HG03457 (cell line): Measurements from ENCODE around the gene ECI1.

Experiments
- ATAC-seq: cut with Tn5 transposase; IDR thresholded peaks from one replicate; pipeline ENCODE4 v1.9.1; 2021; ENCODE audit warnings: moderate number of reproducible peaks; ENCODE audit not compliant: unreplicated experiment

ECI1 gene

GRCh38 chr16:2197765-2198164 lies 53.6 kb downstream of the ECI1 start:
- no peak for ATAC-seq

- ATAC-seq = no peak
These were observed 54.3 kb downstream of the ECI1 start for GRCh38 chr16:2196981-2197511.

GRCh38 chr16:2196162-2196980 lies 55.0 kb downstream of the ECI1 start, which contains the start of gene CASKIN1:
Gene CASKIN1, minus strand, starts transcription at chr16:2196605. Its CDS starts 173 bp downstream, at chr16:2196432.
- no peak for ATAC-seq

- ATAC-seq = no peak
These were observed 55.8 kb downstream of the ECI1 start for GRCh38 chr16:2195322-2196161.

GRCh38 chr16:2194852-2195321 lies 56.5 kb downstream of the ECI1 start:
- no peak for ATAC-seq

- ATAC-seq = no peak
These were observed 57.1 kb downstream of the ECI1 start for GRCh38 chr16:2194166-2194834.

GRCh38 chr16:2191446-2191706 lies 60.0 kb downstream of the ECI1 start:
- no peak for ATAC-seq

- no peak for ATAC-seq
These were observed 60.5 kb downstream of the ECI1 start for GRCh38 chr16:2190659-2191445.

- no peak for ATAC-seq
These were observed 61.3 kb downstream of the ECI1 start for GRCh38 chr16:2190002-2190658.
